Mucosa of descending colon (tissue), 3 donors: Measurements from ENCODE around the gene CYP2A6. TPM values are rescaled to one million over a fixed set of nuclear protein-coding genes. Genes with fewer than 3 reads are reported as not detected.
"Not testable (repeated sequence)": the region's sequence is repeated elsewhere in the genome, so short reads cannot be mapped to it uniquely, and the experiment has no call there.

Source experiments
- ATAC-seq: fragments of 200-7000 bp; cut with Tn5 transposase; one replicate; pipeline ENCODE4 v1.9.1; 2020; ENCODE audit warnings: mild to moderate bottlenecking, moderate library complexity
- DNase-seq, 3 donors: peaks; one replicate each; pipeline ENCODE4 v3.0.0-alpha.2; 2020
- H3K36me3 ChIP-seq: fragments of 200-600 bp; one replicate; pipeline ENCODE4 v1.8.0; 2021; ENCODE audit warnings: low read depth, mild to moderate bottlenecking
- H3K4me1 ChIP-seq: fragments of 200-600 bp; one replicate; pipeline ENCODE4 v1.8.0; 2021; ENCODE audit warnings: low read depth, mild to moderate bottlenecking
- H3K4me3 ChIP-seq: fragments of 200-600 bp; one replicate; pipeline ENCODE4 v1.8.0; 2021; ENCODE audit warnings: mild to moderate bottlenecking
- H3K9me3 ChIP-seq: fragments of 200-600 bp; one replicate; pipeline ENCODE4 v1.8.0; 2021; ENCODE audit warnings: mild to moderate bottlenecking
- CTCF ChIP-seq: fragments of 200-600 bp; IDR thresholded peaks from one replicate; pipeline ENCODE4 v1.8.0; 2022; ENCODE audit warnings: antibody characterized with exemption, mild to moderate bottlenecking
- intact Hi-C, 2 donors: fragments of 100-400 bp; cut with DNase I in 1 of 2; cut with micrococcal nuclease in 1 of 2; formaldehyde crosslinking; loops; one replicate each; pipeline versions ENCODE4 v1.11.0 to v1.11.1; 2022; cut with DNase I, micrococcal nuclease
- long read RNA-seq, 2 donors: library from polyadenylated mRNA; unstranded; transcript quantifications; one replicate each; pipeline ENCODE4 v2.0.0, GENCODE V29; 2019 to 2021
- total RNA-seq, 3 donors: library from RNA; stranded (reverse); fragmentation: NEBNext Ultra II Directional in 2 of 3; extraction: Animal tissue kit (Norgen Biotek cat#: 25700) in 2 of 3; gene quantifications; one replicate each; pipeline versions ENCODE4 v1.2.1 to v1.2.4, GENCODE V29; 2021 to 2023
- donor health status: DM: no; HTN: no; CAD: no; lungs with moderate emphysema.
- donor health status: DM: no; HTN: no; CAD: no.
- donor health status: DM: no; HTN: yes; CAD: no.

The CYP2A6 gene
- total RNA-seq: under 1 TPM in 1 of 3 donors, not detected in 2; 0.61 TPM
- long read RNA-seq, donor 1: 0 reads
- long read RNA-seq, donor 2: 0 reads

GRCh38 chr19:40850277-40850676 is at the start of gene CYP2A6:
TSS of gene CYP2A6 (minus strand) at chr19:40850447. CDS start at chr19:40850426, 21 bp downstream.
- intact Hi-C loops, H3K36me3 ChIP-seq, H3K9me3 ChIP-seq, DNase-seq, ATAC-seq, H3K4me1 ChIP-seq, H3K4me3 ChIP-seq: not testable (repeated sequence)

GRCh38 chr19:40899964-40900363 is 49.7 kb upstream of the CYP2A6 start:
- intact Hi-C loops, H3K4me3 ChIP-seq, H3K36me3 ChIP-seq, H3K9me3 ChIP-seq, H3K4me1 ChIP-seq, DNase-seq: not testable (repeated sequence)
- peak; percentile 27 for ATAC-seq

GRCh38 chr19:40896843-40897789 is 46.9 kb upstream of the CYP2A6 start:
- H3K4me1 ChIP-seq, intact Hi-C loops, ATAC-seq, H3K4me3 ChIP-seq, H3K36me3 ChIP-seq, H3K9me3 ChIP-seq, DNase-seq: not testable (repeated sequence)

GRCh38 chr19:40896418-40896796 is 46.2 kb upstream of the CYP2A6 start:
- no peak for TF ChIP-seq CTCF
- Histone ChIP-seq H3K36me3 (no peaks in the 10 kb centered on the region), H3K4me1 (no peaks in the 10 kb centered on the region), H3K9me3 (no peaks in the 10 kb centered on the region), H3K4me3 (no peak overlapping the region)
- ATAC-seq: no peak
- intact Hi-C loops: no loop called here
- DNase-seq: no peak

- DNase-seq (no peak), ATAC-seq (no peak)
- no peaks in the 10 kb centered on the region for H3K36me3 ChIP-seq
- no peak for TF ChIP-seq CTCF
- H3K4me1 ChIP-seq: no peaks in the 10 kb centered on the region
- intact Hi-C loops: no loop called here
- no peaks in the 10 kb centered on the region for H3K9me3 ChIP-seq
- H3K4me3 ChIP-seq: no peak overlapping the region
Measured at GRCh38 chr19:40893112-40893511, 42.9 kb upstream of the CYP2A6 start.

GRCh38 chr19:40889366-40889765 is 39.1 kb upstream of the CYP2A6 start:
- Histone ChIP-seq H3K9me3 (no peaks in the 10 kb centered on the region), H3K4me1 (no peaks in the 10 kb centered on the region), H3K4me3 (no peak overlapping the region), H3K36me3 (no peaks in the 10 kb centered on the region)
- intact Hi-C loops: no loop called here
- DNase-seq (no peak), ATAC-seq (no peak)
- no peak for TF ChIP-seq CTCF

GRCh38 chr19:40888191-40888590 is 37.9 kb upstream of the CYP2A6 start:
- TF ChIP-seq CTCF: no peak
- DNase-seq (no peak), ATAC-seq (no peak)
- Histone ChIP-seq H3K4me3 (no peak overlapping the region), H3K36me3 (no peaks in the 10 kb centered on the region), H3K9me3 (no peaks in the 10 kb centered on the region), H3K4me1 (no peaks in the 10 kb centered on the region)
- intact Hi-C loops: no loop called here

- ATAC-seq: peak; percentile 50
Measured at GRCh38 chr19:40884187-40884931, 34.1 kb upstream of the CYP2A6 start.

GRCh38 chr19:40882062-40882461 is 31.8 kb upstream of the CYP2A6 start, which contains the start of gene CYP2A7:
TSS of gene CYP2A7 (minus strand) at chr19:40882231. CDS start at chr19:40882210, 21 bp downstream.
- H3K9me3 ChIP-seq, H3K36me3 ChIP-seq, H3K4me1 ChIP-seq, intact Hi-C loops, H3K4me3 ChIP-seq: not testable (repeated sequence)
- peak; percentile 65 for ATAC-seq
- peak in 1 of 3 donors; percentile 8 for DNase-seq

More at GRCh38 chr19:40884187-40884931, 34.1 kb upstream of the CYP2A6 start:
- DNase-seq, H3K9me3 ChIP-seq, H3K4me1 ChIP-seq, H3K36me3 ChIP-seq, intact Hi-C loops, H3K4me3 ChIP-seq: not testable (repeated sequence)
